Fibroblast of pulmonary artery (primary cell): ENCODE results near the gene SAMD8.
"Not testable (repeated sequence)": the region's sequence is repeated elsewhere in the genome, so short reads cannot be mapped to it uniquely, and the experiment has no call there.

Experiments used
- DNase-seq: peaks from one replicate; pipeline ENCODE4 v3.0.0-alpha.2; 2010; ENCODE audit warnings: low read depth
- H3K4me3 ChIP-seq: replicated peaks from 2 replicates; pipeline ENCODE4 v1.5.1; 2011; ENCODE audit warnings: low read depth, mild to moderate bottlenecking, control low read depth, low read length, moderate library complexity
- TF ChIP-seq, protein P1 (sequence below): IDR thresholded peaks from 2 replicates; pipeline ENCODE4 v1.5.1; 2011; ENCODE audit warnings: mild to moderate bottlenecking, control low read depth, low read length, inconsistent platforms; ENCODE audit errors: missing control alignments

Gene SAMD8

DNA sequence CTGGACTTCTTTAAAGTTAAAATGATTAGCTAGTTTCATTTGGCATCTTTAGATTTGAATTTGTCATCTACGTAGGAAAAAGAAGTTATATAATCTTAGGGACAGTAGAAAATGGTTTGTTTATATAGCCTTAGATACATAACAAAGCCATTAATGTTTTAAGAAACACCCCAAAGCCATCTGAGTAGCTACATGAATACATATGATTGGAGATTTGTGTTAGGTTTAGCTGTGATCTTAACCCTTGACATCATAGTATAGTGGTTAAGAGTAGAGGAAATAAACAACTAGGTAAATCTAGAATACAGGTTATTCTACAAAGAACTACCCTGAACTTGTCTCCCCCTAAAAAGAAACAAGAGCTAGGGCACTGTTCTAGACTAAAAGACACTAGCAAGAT lies 18.1 kb downstream of the SAMD8 start:
- no peak for DNase-seq
- H3K4me3 ChIP-seq: no peak overlapping the region
- TF ChIP-seq, protein P1, sequence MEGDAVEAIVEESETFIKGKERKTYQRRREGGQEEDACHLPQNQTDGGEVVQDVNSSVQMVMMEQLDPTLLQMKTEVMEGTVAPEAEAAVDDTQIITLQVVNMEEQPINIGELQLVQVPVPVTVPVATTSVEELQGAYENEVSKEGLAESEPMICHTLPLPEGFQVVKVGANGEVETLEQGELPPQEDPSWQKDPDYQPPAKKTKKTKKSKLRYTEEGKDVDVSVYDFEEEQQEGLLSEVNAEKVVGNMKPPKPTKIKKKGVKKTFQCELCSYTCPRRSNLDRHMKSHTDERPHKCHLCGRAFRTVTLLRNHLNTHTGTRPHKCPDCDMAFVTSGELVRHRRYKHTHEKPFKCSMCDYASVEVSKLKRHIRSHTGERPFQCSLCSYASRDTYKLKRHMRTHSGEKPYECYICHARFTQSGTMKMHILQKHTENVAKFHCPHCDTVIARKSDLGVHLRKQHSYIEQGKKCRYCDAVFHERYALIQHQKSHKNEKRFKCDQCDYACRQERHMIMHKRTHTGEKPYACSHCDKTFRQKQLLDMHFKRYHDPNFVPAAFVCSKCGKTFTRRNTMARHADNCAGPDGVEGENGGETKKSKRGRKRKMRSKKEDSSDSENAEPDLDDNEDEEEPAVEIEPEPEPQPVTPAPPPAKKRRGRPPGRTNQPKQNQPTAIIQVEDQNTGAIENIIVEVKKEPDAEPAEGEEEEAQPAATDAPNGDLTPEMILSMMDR: no peak

DNA sequence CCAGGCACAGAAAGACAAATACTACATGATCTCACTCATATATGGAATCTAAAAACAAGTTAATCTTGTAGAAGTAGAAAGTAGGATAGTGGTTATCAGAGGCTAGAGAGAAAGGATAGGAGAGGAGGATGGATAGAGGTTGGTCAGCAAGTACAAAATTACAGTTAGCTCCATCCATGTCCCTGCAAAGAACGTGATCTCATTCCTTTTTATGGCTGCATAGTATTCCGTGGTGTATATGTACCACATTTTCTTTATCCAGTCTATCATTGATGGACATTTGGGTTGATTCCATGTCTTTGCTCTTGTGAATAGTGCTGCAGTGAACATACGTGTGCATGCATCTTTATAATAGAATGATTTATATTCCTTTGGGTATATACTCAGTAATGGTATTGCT lies 22.2 kb downstream of the SAMD8 start:
- DNase-seq, H3K4me3 ChIP-seq: not testable (repeated sequence)

DNA sequence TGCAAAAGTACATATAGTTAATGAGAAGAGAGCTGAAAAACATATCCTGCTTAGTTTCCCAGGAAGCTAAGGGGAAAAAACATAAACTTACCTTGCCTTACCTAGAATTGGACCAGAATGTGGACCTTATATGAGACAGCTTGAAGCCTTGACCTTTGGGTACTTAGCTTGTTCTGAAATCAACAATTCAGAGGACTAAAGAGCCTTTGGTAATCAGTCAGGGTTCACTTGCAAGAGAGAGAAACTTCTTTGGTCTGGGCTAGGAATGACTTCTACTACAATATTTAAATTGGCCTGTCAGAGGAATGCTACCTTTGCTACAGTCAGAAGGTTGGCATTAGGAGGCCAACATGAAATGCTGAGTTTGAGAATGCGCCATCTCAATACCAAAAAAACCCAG lies 24.9 kb downstream of the SAMD8 start:
- no peak overlapping the region for H3K4me3 ChIP-seq
- TF ChIP-seq, protein P1: no peak
- DNase-seq: no peak

DNA sequence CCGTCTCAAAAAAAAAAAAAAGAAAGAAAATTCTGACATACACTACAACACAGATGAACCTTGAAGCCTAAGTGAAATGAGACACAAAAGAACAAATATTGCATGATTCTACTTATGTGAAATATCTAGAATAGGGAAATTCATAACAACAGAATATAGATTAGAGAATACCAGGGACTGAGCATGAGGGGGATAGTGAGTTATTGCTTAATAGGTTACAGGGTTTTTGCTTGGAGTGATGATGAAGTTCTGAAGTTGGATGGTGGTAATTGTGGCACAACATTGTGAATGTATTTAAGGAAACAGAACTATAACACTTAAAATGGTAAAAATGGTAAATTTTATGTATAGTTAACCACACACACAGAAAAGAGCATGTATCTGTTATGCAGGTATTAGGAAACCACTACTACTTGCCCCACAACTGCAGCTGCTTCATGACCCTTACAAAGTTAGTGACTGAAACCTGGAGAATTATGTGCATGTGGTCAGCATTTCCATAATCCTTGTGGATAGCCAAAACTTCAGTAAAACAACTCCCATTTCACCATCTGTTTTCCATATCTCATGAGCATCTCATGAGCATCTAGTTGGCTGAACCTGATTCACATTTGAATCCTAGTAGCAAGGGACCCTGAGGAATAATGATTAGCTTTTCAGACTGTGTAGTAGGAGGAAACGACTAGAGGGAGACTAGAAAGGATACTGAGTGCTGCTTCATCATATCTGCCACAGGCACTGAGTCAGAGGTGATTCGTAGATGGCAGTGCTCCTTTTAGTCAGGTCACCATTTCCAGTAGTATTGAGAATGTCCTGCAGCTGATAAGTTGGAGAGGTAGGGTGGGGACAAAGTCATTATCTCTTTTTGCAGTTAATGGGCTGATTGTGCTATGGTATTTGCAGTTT lies 26.3 kb downstream of the SAMD8 start:
- TF ChIP-seq, protein P1: no peak
- no peak overlapping the region for H3K4me3 ChIP-seq
- DNase-seq: no peak

DNA sequence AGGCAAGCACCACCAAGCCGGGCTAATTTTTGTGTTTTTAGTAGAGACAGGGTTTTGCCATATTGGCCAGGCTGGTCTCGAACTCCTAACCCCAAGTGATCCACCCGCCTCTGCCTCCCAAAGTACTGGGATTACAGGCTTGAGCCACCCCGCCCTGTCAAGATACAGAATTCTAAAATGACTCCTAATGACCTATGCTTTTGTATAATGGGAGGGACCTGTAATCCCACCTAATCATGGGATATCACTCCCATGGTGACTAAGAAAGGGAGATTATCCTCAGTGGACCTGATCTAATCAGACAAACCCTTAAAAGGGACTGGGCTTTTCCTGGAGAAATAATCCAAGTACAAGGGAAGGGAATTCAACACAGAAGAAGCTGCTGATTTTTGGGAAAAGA lies 28.8 kb downstream of the SAMD8 start:
- no peak overlapping the region for H3K4me3 ChIP-seq
- TF ChIP-seq, protein P1: no peak
- DNase-seq: no peak

DNA sequence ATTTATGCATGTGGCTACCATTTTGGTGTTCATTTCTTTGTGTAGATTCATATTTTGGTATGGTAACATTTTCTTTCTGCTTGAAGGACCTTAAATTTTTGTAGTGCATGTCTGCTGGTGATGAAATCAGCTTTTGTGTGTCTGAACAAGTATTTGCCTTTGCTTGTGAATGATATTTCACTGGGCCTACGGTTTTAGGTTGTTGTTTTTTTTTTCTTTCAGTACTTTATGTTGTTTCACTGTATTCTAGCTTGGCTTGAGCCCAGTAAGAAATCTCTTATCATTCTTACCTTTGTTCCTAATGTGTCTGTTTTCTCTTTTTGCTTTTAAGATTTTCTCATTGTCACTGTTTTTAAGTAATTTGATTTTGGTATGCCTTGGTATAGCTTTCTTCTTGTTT lies 31.9 kb downstream of the SAMD8 start:
- DNase-seq: peak; percentile 52
- TF ChIP-seq, protein P1: no peak
- no peak overlapping the region for H3K4me3 ChIP-seq

DNA sequence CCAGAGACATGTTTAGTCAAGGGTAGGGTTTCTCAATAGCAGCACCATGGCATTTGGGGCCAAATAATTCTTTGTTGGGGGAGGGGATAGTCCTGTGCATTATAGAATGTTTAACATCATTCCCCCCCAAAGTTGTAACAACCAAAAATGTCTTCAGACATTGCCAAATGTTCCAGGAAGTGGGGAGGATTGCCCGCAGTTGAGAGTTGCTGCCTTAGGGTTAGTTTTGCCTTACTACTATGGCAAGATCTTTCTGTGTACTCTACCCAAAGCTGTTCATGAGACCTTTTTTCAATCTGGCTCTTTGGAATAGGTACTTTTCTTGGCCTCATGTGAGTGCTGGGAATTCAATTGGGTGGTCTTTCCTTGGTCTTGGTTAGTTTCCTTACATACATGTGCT lies 34.1 kb downstream of the SAMD8 start:
- no peak for DNase-seq
- no peak overlapping the region for H3K4me3 ChIP-seq
- TF ChIP-seq, protein P1: no peak
